Karpas-422 (cell line): ENCODE results near the gene SEC22C. TPM values are rescaled to one million over a fixed set of nuclear protein-coding genes. Genes with fewer than 3 reads are reported as not detected.
A peak's percentile ranks its signal among the peaks of the same experiment; 100 is the strongest.
"Not testable (repeated sequence)": the region's sequence is repeated elsewhere in the genome, so short reads cannot be mapped to it uniquely, and the experiment has no call there.

Experiments used
- DNase-seq: peaks from one replicate; pipeline ENCODE4 v3.0.0-alpha.2; 2015
- H2AFZ ChIP-seq: fragments of 200-600 bp; sonication (generic); 2 replicates; pipeline ENCODE4 v1.6.1; 2014; ENCODE audit warnings: antibody characterized with exemption, low read length, mixed read lengths
- H3K27ac ChIP-seq: fragments of 200-600 bp; sonication (generic); 2 replicates; pipeline ENCODE4 v1.5.1; 2014; ENCODE audit warnings: mild to moderate bottlenecking, low read length, moderate library complexity
- H3K27me3 ChIP-seq: fragments of 200-600 bp; sonication (generic); 2 replicates; pipeline ENCODE4 v1.6.1; 2014; ENCODE audit warnings: low read length, mixed read lengths
- H3K36me3 ChIP-seq: fragments of 200-600 bp; sonication (generic); 2 replicates; pipeline ENCODE4 v1.6.1; 2014; ENCODE audit warnings: low read length, mixed read lengths; ENCODE audit not compliant: insufficient read depth
- H3K4me1 ChIP-seq: fragments of 200-600 bp; sonication (generic); 2 replicates; pipeline ENCODE4 v1.6.1; 2014; ENCODE audit warnings: mild to moderate bottlenecking, low read length, mixed read lengths
- H3K4me2 ChIP-seq: fragments of 200-600 bp; sonication (generic); 2 replicates; pipeline ENCODE4 v1.6.1; 2014; ENCODE audit warnings: low read length, low read depth, mild to moderate bottlenecking; ENCODE audit not compliant: poor library complexity, severe bottlenecking
- H3K4me3 ChIP-seq: fragments of 200-600 bp; sonication (generic); 2 replicates; pipeline ENCODE4 v1.5.1; 2014; ENCODE audit warnings: mild to moderate bottlenecking, antibody characterized with exemption, low read length, mixed read lengths
- H3K79me2 ChIP-seq: fragments of 200-600 bp; sonication (generic); 2 replicates; pipeline ENCODE4 v1.6.1; 2014; ENCODE audit warnings: mild to moderate bottlenecking, low read length, mixed read lengths
- H3K9ac ChIP-seq: fragments of 200-600 bp; sonication (generic); 2 replicates; pipeline ENCODE4 v1.6.0; 2014; ENCODE audit warnings: low read length
- H3K9me2 ChIP-seq: fragments of 200-600 bp; sonication (generic), shearing (Covaris generic); replicated peaks from 2 replicates; pipeline ENCODE4 v1.6.0; 2014; ENCODE audit warnings: mild to moderate bottlenecking, low read length, moderate library complexity; ENCODE audit not compliant: insufficient read depth
- H3K9me3 ChIP-seq: fragments of 300-700, 200-600 bp; sonication (generic); 2 replicates; pipeline ENCODE4 v1.6.1; 2014; ENCODE audit warnings: low read length, mixed read lengths
- H4K20me1 ChIP-seq: fragments of 200-600 bp; sonication (generic); 2 replicates; pipeline ENCODE4 v1.6.1; 2014; ENCODE audit warnings: mild to moderate bottlenecking, antibody characterized with exemption, low read length, low read depth; ENCODE audit not compliant: insufficient read depth
- total RNA-seq: library from RNA; depleted of rRNA; stranded (reverse); fragments of >200 nt; shearing (Covaris generic); gene quantifications from 2 replicates; pipeline ENCODE4 v1.2.3, GENCODE V29; 2014; ENCODE audit warnings: low replicate concordance

SEC22C gene
- total RNA-seq, 1 experiment from 2014 or later = 49.8 TPM

- peaks cover 39% of the 10 kb centered on the region for H3K36me3 ChIP-seq
- no peaks in the 10 kb centered on the region for H4K20me1 ChIP-seq
- peak overlapping the region; percentile 82 for H3K9ac ChIP-seq
- no peak overlapping the region for H2AFZ ChIP-seq
- H3K27me3 ChIP-seq = no peaks in the 10 kb centered on the region
- no peaks in the 10 kb centered on the region for H3K9me3 ChIP-seq
- H3K27ac ChIP-seq = peak overlapping the region; percentile 74
- H3K4me1 ChIP-seq = peaks cover 38% of the 10 kb centered on the region
- peaks cover 45% of the 10 kb centered on the region for H3K79me2 ChIP-seq
- peak overlapping the region; percentile 75 for H3K4me3 ChIP-seq
- no peaks in the 10 kb centered on the region for H3K9me2 ChIP-seq
- no peak for DNase-seq
- H3K4me2 ChIP-seq = peak overlapping the region; percentile 77
These were observed 10.0 kb upstream of the SEC22C start for GRCh38 chr3:42591811-42592210.

- DNase-seq = peak; percentile 59
- H2AFZ ChIP-seq = no peak overlapping the region
These were observed 9.4 kb upstream of the SEC22C start for GRCh38 chr3:42590989-42591756.

GRCh38 chr3:42589382-42590109 lies 7.8 kb upstream of the SEC22C start:
- Histone ChIP-seq H3K9me2 (no peaks in the 10 kb centered on the region), H3K9ac (peak overlapping the region; percentile 70), H3K4me1 (peaks cover 36% of the 10 kb centered on the region), H3K9me3 (no peaks in the 10 kb centered on the region), H3K4me3 (peak overlapping the region; percentile 63), H3K79me2 (peaks cover 37% of the 10 kb centered on the region), H3K27ac (peak overlapping the region; percentile 71), H3K27me3 (no peaks in the 10 kb centered on the region), H3K36me3 (peaks cover 27% of the 10 kb centered on the region), H4K20me1 (no peaks in the 10 kb centered on the region), H2AFZ (peak overlapping the region; percentile 16; the same call in 1 of the 2 replicates), H3K4me2 (peak overlapping the region; percentile 70)
- no peak for DNase-seq

More at GRCh38 chr3:42590989-42591756, 9.4 kb upstream of the SEC22C start:
- H3K9me3 ChIP-seq = no peaks in the 10 kb centered on the region
- peak overlapping the region; percentile 75 for H3K4me3 ChIP-seq
- no peaks in the 10 kb centered on the region for H4K20me1 ChIP-seq
- peaks cover 45% of the 10 kb centered on the region for H3K79me2 ChIP-seq
- H3K4me2 ChIP-seq = peak overlapping the region; percentile 77
- H3K9ac ChIP-seq = peak overlapping the region; percentile 82
- H3K4me1 ChIP-seq = peaks cover 38% of the 10 kb centered on the region
- H3K27me3 ChIP-seq = no peaks in the 10 kb centered on the region
- H3K27ac ChIP-seq = peak overlapping the region; percentile 74
- no peaks in the 10 kb centered on the region for H3K9me2 ChIP-seq
- peaks cover 39% of the 10 kb centered on the region for H3K36me3 ChIP-seq

GRCh38 chr3:42588625-42589024 lies 6.9 kb upstream of the SEC22C start:
- no peak overlapping the region for H2AFZ ChIP-seq
- no peak overlapping the region for H3K27ac ChIP-seq
- no peaks in the 10 kb centered on the region for H3K9me2 ChIP-seq
- H3K4me2 ChIP-seq = no peak overlapping the region
- H4K20me1 ChIP-seq = no peaks in the 10 kb centered on the region
- H3K36me3 ChIP-seq = peaks cover 18% of the 10 kb centered on the region
- no peak overlapping the region for H3K9ac ChIP-seq
- H3K9me3 ChIP-seq = no peaks in the 10 kb centered on the region
- DNase-seq = no peak
- H3K27me3 ChIP-seq = no peaks in the 10 kb centered on the region
- no peak overlapping the region for H3K4me3 ChIP-seq
- H3K79me2 ChIP-seq = peaks cover 33% of the 10 kb centered on the region
- peaks cover 32% of the 10 kb centered on the region for H3K4me1 ChIP-seq

GRCh38 chr3:42582474-42583070 lies 805 bp upstream of the SEC22C start:
- H3K27ac ChIP-seq = peak overlapping the region; percentile 62
- no peaks in the 10 kb centered on the region for H3K27me3 ChIP-seq
- no peaks in the 10 kb centered on the region for H3K9me3 ChIP-seq
- H2AFZ ChIP-seq = peak overlapping the region; percentile 72; the same call in 1 of the 2 replicates
- no peaks in the 10 kb centered on the region for H3K9me2 ChIP-seq
- peak overlapping the region; percentile 96 for H3K9ac ChIP-seq
- H3K4me3 ChIP-seq = peak overlapping the region; percentile 97
- no peaks in the 10 kb centered on the region for H4K20me1 ChIP-seq
- DNase-seq = no peak
- peaks cover 51% of the 10 kb centered on the region for H3K79me2 ChIP-seq
- peak overlapping the region; percentile 81 for H3K4me2 ChIP-seq
- H3K36me3 ChIP-seq = peaks cover 9% of the 10 kb centered on the region
- peaks cover 28% of the 10 kb centered on the region for H3K4me1 ChIP-seq

GRCh38 chr3:42581400-42581708 lies 413 bp downstream of the SEC22C start:
- no peaks in the 10 kb centered on the region for H4K20me1 ChIP-seq
- H3K4me1 ChIP-seq = peaks cover 28% of the 10 kb centered on the region
- peak overlapping the region; percentile 52; the same call in 1 of the 2 replicates for H2AFZ ChIP-seq
- DNase-seq = peak; percentile 56
- H3K79me2 ChIP-seq = peaks cover 63% of the 10 kb centered on the region
- peak overlapping the region; percentile 81 for H3K4me2 ChIP-seq
- H3K9me2 ChIP-seq = no peaks in the 10 kb centered on the region
- peak overlapping the region; percentile 62 for H3K27ac ChIP-seq
- H3K9me3 ChIP-seq = no peaks in the 10 kb centered on the region
- peak overlapping the region; percentile 96 for H3K9ac ChIP-seq
- peaks cover 18% of the 10 kb centered on the region for H3K36me3 ChIP-seq
- no peaks in the 10 kb centered on the region for H3K27me3 ChIP-seq
- peak overlapping the region; percentile 97 for H3K4me3 ChIP-seq

GRCh38 chr3:42579346-42579745 lies 2.4 kb downstream of the SEC22C start:
- Histone ChIP-seq H3K36me3 (peaks cover 33% of the 10 kb centered on the region), H3K79me2 (peaks cover 82% of the 10 kb centered on the region), H3K4me1 (peaks cover 28% of the 10 kb centered on the region), H3K9ac (peak overlapping the region; percentile 96; the same call in 1 of the 2 replicates), H3K4me2 (peak overlapping the region; percentile 81)
- not testable (repeated sequence) for H3K27me3 ChIP-seq, H3K27ac ChIP-seq, H3K9me3 ChIP-seq, H4K20me1 ChIP-seq, H3K4me3 ChIP-seq, H3K9me2 ChIP-seq, H2AFZ ChIP-seq, DNase-seq

GRCh38 chr3:42578054-42578453 lies 3.7 kb downstream of the SEC22C start:
- no peak for DNase-seq

More at GRCh38 chr3:42578054-42578453, 3.7 kb downstream of the SEC22C start:
- H4K20me1 ChIP-seq = no peaks in the 10 kb centered on the region
- peaks cover 79% of the 10 kb centered on the region for H3K79me2 ChIP-seq
- no peak overlapping the region for H3K9ac ChIP-seq
- H3K4me3 ChIP-seq = no peak overlapping the region
- no peaks in the 10 kb centered on the region for H3K27me3 ChIP-seq
- H3K9me3 ChIP-seq = peaks cover 10% of the 10 kb centered on the region; the same call in 1 of the 2 replicates
- peaks cover 21% of the 10 kb centered on the region for H3K4me1 ChIP-seq
- no peak overlapping the region for H2AFZ ChIP-seq
- no peak overlapping the region for H3K4me2 ChIP-seq
- no peak overlapping the region for H3K27ac ChIP-seq
- H3K9me2 ChIP-seq = no peaks in the 10 kb centered on the region
- H3K36me3 ChIP-seq = peaks cover 39% of the 10 kb centered on the region
